HG02943 (cell line): ENCODE data around the gene GDA.
"Not testable (repeated sequence)": the region's sequence is repeated elsewhere in the genome, so short reads cannot be mapped to it uniquely, and the experiment has no call there.

Source experiments
- ATAC-seq: cut with Tn5 transposase; IDR thresholded peaks from one replicate; pipeline ENCODE4 v1.9.1; 2021; ENCODE audit warnings: mild to moderate bottlenecking, low read depth, moderate library complexity; ENCODE audit not compliant: unreplicated experiment

The GDA gene

DNA sequence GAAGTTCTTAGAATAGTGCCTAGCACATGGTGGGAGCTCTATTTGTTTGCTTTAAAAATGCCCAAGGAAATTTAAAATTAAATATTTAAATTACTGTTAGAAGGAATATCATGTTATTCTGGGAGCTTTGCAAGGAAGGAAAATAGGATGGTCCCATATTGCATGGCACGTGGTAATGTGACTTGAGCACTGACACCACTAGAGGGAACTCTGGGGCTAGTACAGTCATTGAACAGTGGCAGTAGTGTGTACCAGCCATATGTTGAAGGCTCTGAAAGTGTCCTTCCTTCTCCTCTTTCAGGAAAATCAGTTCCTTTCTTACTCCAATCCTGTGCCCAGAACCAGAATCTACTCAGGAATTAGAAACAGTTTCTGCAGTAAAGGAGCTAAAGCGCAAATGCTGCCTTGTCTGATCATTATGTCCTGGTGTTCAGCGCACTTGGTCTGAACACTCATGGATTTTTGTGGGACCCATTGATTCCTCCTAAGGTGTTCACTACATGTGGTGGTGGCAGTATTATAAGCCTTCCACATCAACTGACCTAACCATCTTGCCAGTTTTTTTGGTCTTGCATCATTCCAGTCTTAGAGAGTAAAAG lies 54.1 kb downstream of the GDA start:
- peak; percentile 61 for ATAC-seq

DNA sequence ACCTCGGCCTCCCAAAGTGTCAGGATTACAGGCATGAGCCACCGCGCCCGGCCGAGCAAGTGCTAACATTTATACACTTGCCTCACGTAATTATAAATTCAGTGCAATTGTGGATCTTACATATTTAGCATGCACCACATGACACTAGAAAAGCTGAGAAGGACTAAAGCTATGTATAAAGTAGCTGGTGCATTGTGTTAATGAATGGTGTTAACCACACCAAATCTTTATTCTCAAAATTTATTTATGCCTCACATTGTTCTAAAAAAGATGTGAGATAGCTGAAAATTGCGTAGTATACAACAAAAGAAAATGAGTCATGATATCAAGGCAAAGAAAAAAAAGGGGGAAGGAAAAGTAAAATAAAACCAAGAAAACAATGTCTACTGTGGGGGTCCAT lies 54.8 kb downstream of the GDA start:
- no peak for ATAC-seq

DNA sequence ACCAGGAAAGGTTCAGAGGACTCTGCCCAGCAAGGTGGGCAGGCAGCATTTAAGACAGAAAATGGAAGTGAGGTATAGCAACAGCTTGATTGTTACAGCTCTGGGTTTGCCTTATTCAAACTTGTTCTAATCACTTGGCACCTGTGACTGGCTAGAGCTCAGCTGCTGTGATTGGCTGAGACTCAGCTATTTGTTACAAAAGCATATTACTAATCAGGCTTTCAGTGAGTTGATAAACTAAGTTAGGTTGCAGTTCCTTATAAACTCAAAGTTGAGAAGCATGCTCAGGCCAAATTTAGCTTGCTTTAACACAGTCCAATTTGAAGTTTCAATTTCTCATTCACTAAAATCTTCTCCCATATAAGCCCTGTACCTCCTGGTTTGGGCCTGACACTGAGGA lies 56.3 kb downstream of the GDA start:
- peak; percentile 59 for ATAC-seq

DNA sequence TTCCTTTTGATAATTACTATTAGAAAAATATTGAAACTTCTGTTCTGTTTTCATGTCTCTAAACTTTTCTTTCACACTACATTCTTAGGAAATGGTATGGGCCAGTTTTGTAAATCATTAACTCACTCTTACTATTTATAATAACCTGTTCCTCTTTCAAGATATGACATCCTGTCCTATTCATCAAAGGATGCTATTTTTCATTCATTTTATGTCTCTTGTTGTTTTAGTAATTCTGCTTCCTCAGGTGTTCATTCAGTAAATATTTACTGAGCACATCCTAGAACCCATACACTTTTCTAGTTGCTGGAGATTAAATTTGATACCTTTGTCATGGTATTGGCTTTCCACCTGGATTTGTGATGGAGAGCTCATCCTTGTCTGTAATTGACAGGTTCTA lies 58.0 kb downstream of the GDA start:
- peak; percentile 61 for ATAC-seq

DNA sequence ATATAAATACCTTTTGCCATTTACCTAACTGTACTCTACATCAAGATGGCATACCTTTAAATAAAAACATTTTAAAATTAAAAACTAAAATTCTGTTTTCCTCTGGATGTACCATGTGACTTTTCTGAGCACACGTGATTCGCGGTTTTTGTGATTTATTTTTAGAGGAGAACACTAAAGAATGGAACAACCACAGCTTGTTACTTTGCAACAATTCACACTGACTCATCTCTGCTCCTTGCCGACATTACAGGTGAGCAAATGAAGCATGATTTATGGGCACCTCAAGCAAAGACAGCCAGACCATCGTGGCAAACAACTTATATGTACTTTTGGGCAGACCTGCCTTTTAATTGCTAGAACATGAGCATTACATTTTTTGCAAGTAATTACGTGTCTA lies 61.3 kb downstream of the GDA start:
- no peak for ATAC-seq

DNA sequence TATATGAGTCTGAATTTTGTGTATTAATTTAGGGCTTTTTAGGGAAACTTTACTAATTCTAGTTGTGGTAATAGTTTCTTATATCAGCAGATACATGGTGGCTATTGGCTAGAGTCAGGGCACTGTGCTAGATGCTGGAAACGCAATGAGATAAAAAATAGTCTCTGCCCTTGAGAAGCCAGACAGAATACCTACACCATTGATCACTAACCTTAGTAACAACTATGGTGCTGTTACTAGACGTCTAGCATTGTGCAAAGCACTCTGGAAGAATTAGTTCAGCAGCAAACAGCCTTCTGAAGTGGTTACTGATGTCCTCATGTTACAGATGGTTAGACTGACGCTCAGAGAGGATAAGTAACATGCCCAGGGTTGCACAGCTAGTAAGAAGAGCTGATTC lies 61.8 kb downstream of the GDA start:
- ATAC-seq, result no peak

DNA sequence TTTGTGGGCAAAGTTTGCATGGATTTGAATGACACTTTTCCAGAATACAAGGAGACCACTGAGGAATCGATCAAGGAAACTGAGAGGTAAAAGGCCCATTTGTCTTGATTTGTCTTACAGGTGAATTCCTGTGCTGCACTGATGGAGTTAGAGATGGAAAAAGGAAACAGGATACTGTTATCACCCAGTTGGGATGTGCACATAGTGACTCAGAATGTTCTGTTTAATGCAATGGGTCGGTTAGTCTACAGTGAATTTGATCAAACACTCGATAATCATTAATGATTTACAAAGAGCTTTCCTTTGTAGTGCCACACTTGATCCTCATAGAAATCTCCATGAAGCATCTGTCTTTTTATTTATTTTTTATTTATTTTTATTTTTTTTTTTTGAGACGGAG lies 64.7 kb downstream of the GDA start:
- ATAC-seq, result no peak

DNA sequence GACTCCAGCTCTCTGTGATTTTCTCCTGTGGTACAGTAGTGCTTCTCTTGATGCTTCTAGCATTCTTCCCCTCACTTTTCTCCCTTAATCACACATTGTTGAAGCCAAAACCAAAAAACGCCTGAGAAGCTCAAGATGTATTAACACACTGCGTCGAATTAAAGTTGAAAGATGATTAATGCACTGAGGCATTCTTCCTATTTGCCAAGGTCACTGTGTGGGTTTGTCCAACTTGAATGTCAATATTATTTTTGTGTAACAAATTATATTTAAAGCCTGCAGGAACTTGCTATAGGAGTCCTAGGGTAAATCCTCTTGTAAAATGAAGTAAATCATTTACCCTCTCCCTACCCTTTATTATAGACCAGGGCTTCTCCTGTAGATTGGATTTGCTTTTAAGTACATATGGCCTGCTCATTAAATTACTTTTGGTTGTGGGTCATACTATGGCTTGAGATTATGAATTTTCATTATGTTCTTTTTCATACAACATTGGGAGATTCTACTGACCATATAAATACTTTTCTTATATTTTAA lies 68.1 kb downstream of the GDA start:
- ATAC-seq, result no peak

DNA sequence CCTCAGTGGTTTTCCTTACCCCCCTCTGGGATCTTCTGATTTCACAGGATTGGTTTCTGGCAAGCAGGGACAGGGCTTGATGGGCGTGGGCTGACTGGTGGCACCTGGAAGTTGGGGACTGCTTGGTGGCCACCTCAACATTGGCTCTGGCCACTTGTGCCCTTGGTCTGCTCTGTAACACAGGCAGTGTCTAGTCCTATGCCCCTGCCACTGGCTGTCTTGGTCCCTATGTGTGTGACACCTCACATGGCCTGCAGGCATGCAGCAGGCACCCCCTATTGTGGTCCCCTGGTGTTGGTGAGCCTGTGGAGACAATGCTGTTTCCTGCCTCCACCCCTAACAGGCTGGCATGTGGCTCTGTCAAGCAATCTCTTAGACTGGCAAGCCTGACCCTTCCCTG lies 71.3 kb downstream of the GDA start:
- ATAC-seq, result no peak

DNA sequence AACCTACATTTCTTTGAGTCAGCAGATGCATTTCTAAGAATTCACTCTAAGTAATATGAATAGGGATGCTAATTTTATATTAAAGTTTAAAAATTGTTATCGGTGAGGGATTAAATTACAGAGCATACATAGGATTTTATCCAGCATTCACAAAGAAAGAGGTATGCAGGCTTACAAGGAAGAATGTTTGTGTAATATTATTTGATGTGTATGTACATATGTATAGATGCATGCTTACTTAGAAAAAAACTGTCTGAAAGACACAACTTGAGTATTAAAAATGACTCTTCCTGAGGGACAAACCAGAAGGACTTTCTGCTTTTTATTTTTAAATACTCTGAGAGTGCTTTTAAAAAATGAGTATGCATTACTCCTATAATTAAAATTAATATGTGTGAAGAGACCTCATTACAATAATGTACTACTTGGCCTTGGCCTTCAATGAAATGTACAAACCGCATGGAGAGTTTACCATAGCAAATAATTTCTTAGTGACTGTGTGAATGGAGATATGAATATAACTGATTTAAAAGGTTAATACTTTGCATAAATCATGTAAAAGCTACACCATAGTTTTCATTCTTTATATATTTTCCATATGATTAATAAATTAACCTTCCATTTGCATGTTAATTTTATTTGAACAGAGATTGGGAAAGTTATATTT lies 77.0 kb downstream of the GDA start:
- no peak for ATAC-seq

DNA sequence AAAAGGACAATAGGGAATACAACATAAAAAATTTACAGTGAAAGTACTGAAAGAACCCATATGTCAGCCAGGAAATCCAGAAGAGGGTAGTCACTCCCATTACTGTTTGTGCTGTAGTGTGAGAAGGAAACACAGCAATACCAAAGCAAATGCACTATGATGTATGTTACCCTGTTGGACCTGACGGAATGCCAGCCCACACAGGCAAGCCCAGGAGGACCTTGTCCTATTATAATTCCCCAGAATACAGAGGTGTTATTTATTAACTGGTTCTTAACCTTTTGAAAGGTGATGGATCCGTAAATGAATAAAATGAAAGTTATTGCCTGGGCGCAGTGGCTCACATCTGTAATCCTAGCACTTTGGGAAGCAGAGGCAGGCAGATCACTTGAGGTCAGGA lies 79.0 kb downstream of the GDA start:
- no peak for ATAC-seq

DNA sequence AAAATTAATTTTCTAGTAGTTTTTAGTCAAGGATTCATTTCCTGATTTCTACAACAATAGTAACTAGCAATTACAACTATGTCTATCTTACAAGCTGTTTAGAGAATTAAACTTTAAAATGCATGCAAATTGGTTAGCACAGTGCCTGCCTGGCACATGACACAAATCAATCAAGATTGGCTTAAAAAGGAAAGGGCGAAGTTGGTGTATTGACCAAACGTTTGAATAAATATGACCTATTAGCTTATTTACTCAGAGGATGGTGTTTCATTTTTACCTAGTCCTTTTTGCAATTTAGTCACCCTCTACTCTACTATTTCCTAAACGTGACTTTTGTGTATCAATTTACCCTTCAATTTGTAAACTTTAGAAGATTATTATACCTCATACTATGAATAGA lies 83.5 kb downstream of the GDA start:
- no peak for ATAC-seq

DNA sequence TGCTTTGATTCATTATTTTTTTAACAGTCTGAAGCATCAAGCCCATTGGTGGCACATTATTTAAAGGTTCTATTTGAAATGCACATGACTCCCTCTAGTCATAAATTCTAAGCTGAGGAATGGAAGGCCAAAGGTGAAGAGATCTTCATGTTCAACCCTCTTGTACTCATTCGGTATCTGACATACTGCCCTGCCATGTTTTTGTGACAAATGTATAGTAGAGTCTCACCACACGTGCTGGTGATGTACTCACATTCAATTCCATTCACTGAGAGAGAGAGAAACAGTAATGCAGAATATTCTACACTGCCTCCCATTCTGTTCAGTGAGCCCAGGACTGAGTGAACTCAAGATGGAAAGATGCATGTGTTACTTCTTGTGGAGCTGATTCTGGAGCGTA lies 98.3 kb downstream of the GDA start:
- no peak for ATAC-seq

DNA sequence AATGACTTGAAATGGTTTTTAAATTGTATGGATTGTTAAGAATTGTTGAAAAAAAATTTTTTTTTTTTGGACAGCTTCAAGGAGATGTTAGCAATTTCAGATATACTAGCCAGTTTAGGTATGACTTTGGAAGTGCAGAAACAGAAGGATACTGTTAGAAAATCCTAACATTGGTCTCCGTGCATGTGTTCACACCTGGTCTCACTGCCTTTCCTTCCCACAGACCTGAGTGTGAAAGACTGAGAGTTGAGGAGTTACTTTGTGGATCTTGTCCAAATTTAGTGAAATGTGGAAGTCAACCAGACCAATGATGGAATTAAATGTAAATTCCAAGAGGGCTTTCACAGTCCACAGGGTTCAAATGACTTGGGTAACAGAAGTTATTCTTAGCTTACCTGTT lies 102.3 kb downstream of the GDA start:
- no peak for ATAC-seq

DNA sequence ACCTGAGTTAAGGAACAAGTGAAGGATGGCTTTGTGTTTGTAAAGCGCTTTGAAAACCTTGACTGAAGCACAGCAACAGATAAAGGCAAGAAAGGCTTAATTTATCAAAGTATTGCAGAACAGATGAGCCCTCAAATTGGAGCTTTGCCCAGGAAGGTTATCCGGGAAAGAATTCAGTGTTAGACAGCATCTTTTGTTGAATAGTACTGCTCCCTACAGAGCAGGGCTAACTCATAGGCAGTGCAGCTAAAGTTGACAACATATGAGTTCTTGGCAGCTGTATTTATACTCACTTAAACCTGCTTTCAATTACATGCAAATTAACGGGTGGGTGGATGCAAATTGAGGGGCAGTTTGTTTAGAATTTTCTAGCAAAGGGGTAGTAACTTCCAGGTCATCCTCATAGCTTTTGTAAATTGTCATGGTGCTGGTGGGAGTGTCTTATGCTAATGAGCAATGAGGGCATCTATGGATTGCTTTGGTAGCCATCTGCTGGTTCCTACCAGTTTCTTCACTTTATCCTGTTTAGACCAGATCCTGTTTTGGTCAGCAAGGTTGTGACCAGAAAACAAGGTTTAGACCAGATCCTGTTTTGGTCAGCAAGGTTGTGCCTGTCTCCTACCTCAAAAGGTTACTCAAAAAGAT lies 105.8 kb downstream of the GDA start:
- ATAC-seq, result no peak

DNA sequence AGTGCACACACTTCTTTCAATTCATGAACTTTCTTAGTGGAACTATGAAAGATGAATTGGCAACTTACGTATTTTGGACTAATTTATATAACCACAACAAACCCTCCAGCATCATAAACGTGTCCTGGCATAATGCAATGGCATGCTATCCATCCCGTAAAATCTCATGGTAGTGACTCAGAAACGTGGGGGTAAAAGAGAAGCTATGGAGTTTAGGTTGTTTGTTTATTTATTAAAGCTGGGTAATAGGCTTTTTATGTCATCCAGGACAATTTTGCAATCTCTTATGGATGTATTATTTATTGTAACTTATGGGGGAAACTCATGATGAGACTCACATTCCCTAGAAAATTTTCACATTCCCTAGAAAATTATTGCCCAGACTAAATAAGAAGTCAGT lies 106.3 kb downstream of the GDA start:
- ATAC-seq, result no peak

DNA sequence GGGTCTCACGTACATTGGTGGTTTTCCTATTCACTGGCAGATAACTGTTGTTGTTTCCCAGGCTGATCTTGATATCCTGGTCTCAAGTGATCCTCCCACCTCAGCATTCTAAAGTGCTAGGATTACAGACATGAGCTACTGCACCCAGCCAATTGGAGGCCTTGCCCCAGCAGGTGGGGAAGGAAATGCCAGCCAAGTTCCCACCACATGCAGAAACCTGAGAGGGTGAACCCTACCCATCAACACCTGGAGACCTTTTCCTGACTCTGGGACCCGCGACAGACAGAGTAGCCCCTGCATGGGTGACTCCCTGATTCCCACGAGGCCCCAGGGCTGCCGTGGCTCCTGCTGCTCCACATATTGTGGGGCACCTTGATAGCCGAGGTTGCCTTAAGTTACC lies 107.7 kb downstream of the GDA start:
- no peak for ATAC-seq

DNA sequence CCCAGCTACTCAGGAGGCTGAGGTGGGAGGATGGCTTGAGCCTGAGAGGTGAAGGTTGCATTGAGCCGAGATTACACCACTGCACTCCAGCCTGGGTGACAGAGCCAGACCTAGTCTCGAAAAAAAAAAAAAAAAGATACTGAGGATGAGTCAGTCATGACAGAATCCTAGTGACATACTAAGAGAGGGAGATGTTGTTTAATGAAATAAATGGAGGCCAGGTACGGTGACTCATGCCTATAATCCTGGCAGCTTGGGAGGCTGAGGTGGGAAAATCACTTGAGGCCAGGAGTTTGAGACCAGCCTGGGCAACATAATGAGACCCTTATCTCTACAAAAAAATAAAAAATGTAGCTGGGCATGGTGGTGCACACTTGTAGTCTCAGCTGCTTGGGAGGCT lies 108.6 kb downstream of the GDA start:
- ATAC-seq, result no peak

DNA sequence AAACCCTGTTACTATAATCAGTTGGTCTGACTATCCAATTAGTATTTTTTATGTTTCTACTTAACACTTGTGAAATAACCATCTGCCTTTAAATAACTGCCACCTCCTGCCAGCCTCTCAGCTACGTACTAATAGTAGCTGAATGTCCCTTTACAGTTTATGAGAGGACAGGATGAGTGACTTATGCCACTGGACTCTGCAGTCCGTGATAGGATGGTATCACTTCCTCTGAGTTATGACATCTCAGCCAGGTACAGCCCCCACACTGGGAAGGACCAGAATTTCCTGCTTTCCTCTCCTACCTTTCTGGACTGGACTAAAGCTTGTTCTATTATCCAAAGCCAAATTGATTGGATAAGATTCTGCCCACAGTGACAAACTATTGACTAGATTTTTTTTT lies 112.8 kb downstream of the GDA start:
- ATAC-seq, result no peak

DNA sequence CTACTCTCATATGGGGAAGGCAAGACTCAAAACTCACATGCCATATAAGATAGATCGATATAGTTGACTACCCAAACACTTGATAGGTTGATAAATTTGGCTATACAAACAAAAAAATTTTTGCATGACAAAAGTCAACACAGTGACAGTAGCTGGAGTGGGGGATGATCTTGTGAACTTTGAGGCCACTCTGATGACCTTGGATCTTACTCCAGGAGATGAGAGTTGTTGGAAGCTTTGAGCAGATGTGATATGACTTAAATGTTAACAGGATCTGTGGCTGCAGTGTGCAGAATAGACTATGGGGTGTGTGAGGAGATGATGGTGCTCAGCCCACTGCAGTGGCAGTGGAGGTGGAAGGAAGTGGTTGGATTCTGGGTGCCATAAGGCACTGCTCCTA lies 114.3 kb downstream of the GDA start:
- ATAC-seq, result no peak

DNA sequence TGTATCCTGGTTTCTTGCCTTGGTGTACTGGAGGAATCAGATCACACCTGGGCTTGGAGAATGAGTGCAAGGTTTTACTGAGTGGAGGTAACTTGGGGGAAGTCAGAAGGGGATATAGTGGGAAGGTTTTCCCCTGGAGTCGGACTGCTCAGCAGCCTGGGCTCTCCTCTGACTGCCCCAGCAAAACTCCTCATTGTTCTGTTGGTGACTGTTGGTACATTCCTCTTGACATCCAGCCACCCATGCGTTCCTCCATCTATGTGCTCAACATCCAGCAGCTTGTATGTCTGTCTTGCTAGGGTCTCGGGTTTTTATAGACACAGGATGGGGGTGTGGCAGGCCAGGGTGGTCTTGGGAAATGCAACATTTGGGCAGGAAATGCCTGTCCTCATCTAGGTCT lies 119.7 kb downstream of the GDA start:
- no peak for ATAC-seq

DNA sequence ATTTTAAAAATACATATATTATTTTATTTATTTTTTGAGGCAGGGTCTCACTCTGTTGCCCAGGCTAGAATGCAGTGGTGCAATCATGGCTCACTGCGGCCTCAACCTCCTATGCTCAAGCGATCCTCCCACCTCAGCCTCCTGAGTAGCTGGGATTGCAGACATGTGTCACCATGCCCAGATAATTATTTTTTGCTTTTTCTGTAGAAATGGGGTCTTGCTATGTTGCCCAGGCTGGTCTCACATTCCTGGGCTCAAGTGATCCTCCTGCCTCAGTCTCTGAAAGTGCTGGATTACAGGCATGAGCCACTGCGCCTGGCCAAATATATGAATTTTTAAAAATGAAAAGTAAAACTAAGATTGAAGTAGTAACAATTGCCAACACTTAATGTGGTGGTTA lies 121.1 kb downstream of the GDA start:
- ATAC-seq, result not testable (repeated sequence)
